GM10248 (cell line): ENCODE results near the gene RASSF1.

ENCODE experiments used
- CTCF ChIA-PET: fragments of 300-600 bp; sonication (Branson Sonifier 250); formaldehyde crosslinking; extraction: SDS; loops from one replicate; lab custom pipeline; 2021; ENCODE audit warnings: antibody characterized with exemption; lab: Yijun Ruan, JAX
- POLR2A ChIA-PET: fragments of 350-650 bp; sonication (Branson Sonifier 250); formaldehyde crosslinking; extraction: SDS; loops from one replicate; lab custom pipeline; 2020; ENCODE audit warnings: antibody characterized with exemption; lab: Yijun Ruan, JAX
- DNase-seq: peaks from one replicate; pipeline ENCODE4 v3.0.0; 2012; ENCODE audit errors: extremely low spot score
- TF ChIP-seq, protein P1 (sequence below): IDR thresholded peaks from 2 replicates; pipeline ENCODE4 v1.5.1; 2012; ENCODE audit warnings: mild to moderate bottlenecking, low read depth; ENCODE audit errors: extremely low read depth, missing control alignments, control extremely low read depth

The RASSF1 gene

DNA sequence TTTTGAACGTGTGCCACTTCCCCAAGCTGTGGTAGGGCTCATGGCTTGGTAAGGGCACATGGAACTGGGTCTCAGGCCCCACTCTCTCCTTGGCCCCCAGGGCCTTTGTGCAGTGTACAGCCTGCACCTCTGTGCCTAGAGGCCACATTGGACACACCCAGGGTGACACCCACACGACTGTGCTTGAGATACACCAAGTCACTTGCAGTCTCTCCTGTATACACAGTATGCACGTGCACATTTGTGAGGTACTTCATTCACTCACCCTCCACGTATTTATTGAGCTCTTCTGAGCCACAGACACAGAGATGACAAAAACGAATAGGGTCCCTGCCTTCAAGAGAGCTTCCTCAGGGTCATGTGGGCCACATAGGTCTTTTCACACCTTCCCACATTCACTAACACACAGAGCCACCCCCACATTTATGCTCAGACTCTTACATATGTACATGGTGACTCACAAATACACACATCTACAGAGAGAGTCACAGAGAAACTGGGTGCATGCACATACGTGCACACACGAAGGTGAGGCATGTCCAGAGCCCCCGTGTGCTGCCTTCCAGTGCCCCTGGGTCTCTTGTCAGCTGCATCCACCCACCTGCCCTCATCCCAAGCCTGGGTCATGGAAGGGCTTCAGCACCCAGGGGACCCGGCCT, 28.5 kb upstream of the RASSF1 start:
- DNase-seq: no peak
- ChIA-PET POLR2A (no interaction called here), CTCF (interaction anchor here (0.6 kb wide), 1 partner anchor 9 kb away, joined by 3 read pairs; the partner anchor contains the start of gene TMEM115)
- TF ChIP-seq, protein P1, sequence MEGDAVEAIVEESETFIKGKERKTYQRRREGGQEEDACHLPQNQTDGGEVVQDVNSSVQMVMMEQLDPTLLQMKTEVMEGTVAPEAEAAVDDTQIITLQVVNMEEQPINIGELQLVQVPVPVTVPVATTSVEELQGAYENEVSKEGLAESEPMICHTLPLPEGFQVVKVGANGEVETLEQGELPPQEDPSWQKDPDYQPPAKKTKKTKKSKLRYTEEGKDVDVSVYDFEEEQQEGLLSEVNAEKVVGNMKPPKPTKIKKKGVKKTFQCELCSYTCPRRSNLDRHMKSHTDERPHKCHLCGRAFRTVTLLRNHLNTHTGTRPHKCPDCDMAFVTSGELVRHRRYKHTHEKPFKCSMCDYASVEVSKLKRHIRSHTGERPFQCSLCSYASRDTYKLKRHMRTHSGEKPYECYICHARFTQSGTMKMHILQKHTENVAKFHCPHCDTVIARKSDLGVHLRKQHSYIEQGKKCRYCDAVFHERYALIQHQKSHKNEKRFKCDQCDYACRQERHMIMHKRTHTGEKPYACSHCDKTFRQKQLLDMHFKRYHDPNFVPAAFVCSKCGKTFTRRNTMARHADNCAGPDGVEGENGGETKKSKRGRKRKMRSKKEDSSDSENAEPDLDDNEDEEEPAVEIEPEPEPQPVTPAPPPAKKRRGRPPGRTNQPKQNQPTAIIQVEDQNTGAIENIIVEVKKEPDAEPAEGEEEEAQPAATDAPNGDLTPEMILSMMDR: no peak

DNA sequence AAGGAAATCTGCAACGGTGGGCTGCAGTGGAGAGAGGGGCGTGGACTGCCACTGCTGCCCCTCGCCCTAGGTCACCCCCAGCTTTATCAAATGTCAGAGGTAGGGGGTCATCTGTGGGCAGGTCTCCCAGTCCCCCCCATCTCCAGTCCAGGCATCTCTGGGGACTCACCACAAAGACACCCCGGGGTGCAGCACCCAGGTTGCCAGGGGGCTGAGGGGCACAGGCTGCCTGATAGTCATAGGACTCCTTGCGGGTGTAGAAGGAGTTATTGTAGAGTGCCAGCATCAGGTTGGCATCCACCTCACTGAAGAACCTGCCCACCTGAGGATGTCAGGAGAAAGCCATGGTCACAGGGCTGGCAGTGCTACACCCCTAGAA, 25.2 kb upstream of the RASSF1 start:
- ChIA-PET CTCF (interaction anchor here (0.6 to 1.4 kb wide), 2 partner anchors 174 to 177 kb away, joined by 3 to 8 read pairs; no protein-coding TSS in a partner anchor), POLR2A (no interaction called here)
- TF ChIP-seq, protein P1: no peak
- DNase-seq: no peak

DNA sequence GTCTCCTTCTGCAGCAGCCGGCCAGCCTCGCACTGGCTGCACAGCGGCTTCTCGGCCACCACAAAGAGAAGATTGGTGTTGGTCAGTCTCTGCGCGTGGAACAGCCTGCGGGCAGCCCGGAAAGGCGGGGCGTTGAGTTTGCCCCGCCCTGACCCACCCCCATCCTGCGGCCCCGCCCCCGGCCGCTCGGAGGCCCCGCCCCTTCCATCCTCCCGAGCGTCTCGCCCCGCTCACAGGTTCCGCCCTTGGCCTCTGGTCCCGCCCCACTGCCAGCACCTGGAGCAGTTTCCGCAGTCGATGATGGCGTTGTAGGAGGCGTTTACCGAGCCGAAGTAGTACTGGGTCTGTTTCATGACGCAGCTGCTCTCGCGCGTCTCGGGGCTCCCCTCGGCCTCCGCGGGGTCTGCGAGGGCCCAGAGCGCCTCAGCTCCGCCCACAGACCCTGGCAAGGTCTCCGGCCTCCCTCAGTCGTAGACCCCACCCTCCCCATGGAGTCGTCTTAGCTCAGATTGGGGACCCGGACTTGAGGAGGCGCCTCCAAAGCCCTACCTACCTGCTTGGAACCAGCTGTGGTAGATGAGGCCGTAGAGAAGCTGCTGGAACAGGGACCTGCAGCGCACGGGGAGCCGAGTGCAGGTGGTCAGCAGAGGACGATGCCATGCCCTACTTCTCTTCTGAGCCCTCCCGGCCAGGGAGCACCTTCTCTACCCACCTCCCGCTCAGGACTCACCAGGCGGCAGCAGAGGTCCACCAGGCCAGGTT, 24.6 kb upstream of the RASSF1 start:
- ChIA-PET CTCF (interaction anchor here (0.6 to 1.4 kb wide), 2 partner anchors 173 to 177 kb away, joined by 3 to 8 read pairs; no protein-coding TSS in a partner anchor), POLR2A (no interaction called here)
- TF ChIP-seq, protein P1: peak; percentile 5
- peak; percentile 96 for DNase-seq

GRCh38 chr3:50364573-50365079, 24.0 kb upstream of the RASSF1 start:
- TF ChIP-seq, protein P1: no peak
- CTCF ChIA-PET: interaction anchor here (1.4 to 1.9 kb wide), 2 partner anchors 16 to 178 kb away, joined by 8 to 10 read pairs; partner anchors contain the start of genes CYB561D2 and NPRL2
- DNase-seq: no peak
- POLR2A ChIA-PET: no interaction called here

GRCh38 chr3:50359760-50360110, 19.1 kb upstream of the RASSF1 start:
- TF ChIP-seq, protein P1: no peak
- no peak for DNase-seq
- CTCF ChIA-PET: interaction anchor here (1.5 to 2.8 kb wide), 2 partner anchors 9 to 12 kb away, joined by 3 to 11 read pairs; no protein-coding TSS in a partner anchor
- POLR2A ChIA-PET: interaction anchor here (0.7 kb wide), 1 partner anchor 10 kb away, joined by 3 read pairs; the partner anchor contains the start of gene NPRL2
